Epithelial cell of esophagus (primary cell): Measurements from ENCODE around the gene FAM78A.

Experiments
- DNase-seq: peaks from one replicate; pipeline ENCODE4 v3.0.0; 2010; ENCODE audit warnings: low read depth
- H3K4me3 ChIP-seq: 2 replicates; pipeline ENCODE4 v1.5.1; 2011; ENCODE audit warnings: mild to moderate bottlenecking, low read length, control low read depth
- TF ChIP-seq, protein P1 (sequence below): IDR thresholded peaks from 2 replicates; pipeline ENCODE4 v1.5.1; 2011; ENCODE audit warnings: low read depth, mild to moderate bottlenecking, low read length, control low read depth, inconsistent platforms; ENCODE audit not compliant: insufficient read depth; ENCODE audit errors: missing control alignments

FAM78A gene, protein sequence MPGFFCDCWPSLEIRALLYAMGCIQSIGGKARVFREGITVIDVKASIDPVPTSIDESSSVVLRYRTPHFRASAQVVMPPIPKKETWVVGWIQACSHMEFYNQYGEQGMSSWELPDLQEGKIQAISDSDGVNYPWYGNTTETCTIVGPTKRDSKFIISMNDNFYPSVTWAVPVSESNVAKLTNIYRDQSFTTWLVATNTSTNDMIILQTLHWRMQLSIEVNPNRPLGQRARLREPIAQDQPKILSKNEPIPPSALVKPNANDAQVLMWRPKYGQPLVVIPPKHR

GRCh38 chr9:131276094-131276888 is at the start of gene FAM78A:
Gene FAM78A (minus strand): TSS chr9:131276510. CDS start chr9:131276179, 331 bp downstream.
- no peak within 1 kb of the TSS for H3K4me3 ChIP-seq
- TF ChIP-seq, protein P1, sequence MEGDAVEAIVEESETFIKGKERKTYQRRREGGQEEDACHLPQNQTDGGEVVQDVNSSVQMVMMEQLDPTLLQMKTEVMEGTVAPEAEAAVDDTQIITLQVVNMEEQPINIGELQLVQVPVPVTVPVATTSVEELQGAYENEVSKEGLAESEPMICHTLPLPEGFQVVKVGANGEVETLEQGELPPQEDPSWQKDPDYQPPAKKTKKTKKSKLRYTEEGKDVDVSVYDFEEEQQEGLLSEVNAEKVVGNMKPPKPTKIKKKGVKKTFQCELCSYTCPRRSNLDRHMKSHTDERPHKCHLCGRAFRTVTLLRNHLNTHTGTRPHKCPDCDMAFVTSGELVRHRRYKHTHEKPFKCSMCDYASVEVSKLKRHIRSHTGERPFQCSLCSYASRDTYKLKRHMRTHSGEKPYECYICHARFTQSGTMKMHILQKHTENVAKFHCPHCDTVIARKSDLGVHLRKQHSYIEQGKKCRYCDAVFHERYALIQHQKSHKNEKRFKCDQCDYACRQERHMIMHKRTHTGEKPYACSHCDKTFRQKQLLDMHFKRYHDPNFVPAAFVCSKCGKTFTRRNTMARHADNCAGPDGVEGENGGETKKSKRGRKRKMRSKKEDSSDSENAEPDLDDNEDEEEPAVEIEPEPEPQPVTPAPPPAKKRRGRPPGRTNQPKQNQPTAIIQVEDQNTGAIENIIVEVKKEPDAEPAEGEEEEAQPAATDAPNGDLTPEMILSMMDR, result no peak
- no peak for DNase-seq

DNA sequence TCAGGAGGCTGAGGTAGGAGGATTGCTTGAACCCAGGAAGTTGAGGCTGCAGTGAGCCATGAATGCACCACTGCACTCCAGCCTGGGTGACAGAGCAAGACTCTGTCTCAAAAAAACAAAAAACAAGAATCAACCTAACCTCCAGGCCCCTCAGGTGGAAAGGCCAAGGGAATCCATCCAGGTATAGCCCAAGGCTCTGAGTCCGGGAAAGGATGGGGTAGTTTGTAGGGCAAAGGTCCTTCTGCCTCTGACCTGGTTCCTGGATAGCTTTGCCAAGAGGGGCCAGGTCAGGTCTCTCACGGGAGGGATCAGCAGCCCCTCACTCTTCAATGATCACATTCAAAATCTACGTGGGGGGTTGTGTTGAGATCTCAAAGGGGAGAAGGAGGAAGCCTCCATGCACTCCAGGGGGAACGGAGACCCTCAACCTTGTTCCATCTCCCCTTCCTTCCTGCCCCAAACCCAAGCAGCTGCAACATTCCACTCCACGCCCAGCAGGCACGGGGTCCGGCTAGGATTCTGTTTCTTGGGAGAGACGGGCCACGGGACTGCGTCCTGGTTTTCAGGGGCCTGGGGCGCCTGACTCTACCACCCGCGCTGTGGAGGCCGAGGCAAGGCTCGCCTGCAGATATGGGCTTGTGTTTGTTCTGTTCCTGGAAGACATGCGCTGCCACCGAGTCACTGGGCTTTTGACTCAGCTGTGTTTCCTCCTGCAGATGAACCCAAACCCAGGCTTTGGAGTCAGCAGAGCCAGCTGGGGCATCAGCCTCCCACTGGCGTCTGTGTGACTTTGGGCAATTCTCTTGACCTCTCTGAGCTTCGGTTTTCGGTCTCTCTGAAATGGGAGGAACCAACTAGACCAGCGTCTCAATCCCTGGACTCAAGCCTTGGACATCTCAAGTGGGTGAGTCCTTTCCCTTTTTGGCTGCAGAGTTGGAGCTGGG is 48.7 kb upstream of the FAM78A start:
- no peak for DNase-seq
- TF ChIP-seq, protein P1, result no peak
- no peak overlapping the region for H3K4me3 ChIP-seq

DNA sequence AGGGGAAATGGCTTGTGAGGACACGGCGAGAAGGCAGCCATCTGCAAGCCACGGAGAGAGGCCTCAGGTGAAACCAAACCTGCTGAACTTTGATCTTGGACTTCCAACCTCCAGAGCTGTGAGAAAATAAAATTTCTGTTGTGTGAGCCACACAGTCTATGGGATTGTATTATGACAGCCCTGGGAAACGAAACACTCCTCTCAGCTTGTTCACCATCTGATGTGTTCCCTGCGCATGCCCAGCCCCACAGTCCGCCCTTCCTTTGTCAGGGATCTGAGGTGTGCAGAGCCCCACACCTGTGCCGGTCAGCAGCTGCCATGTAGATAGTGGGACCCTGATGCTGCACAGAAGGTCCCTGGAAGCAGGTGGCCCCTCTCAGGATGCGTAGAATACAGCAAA is 47.3 kb upstream of the FAM78A start:
- no peak overlapping the region for H3K4me3 ChIP-seq
- no peak for DNase-seq
- TF ChIP-seq, protein P1, result no peak

DNA sequence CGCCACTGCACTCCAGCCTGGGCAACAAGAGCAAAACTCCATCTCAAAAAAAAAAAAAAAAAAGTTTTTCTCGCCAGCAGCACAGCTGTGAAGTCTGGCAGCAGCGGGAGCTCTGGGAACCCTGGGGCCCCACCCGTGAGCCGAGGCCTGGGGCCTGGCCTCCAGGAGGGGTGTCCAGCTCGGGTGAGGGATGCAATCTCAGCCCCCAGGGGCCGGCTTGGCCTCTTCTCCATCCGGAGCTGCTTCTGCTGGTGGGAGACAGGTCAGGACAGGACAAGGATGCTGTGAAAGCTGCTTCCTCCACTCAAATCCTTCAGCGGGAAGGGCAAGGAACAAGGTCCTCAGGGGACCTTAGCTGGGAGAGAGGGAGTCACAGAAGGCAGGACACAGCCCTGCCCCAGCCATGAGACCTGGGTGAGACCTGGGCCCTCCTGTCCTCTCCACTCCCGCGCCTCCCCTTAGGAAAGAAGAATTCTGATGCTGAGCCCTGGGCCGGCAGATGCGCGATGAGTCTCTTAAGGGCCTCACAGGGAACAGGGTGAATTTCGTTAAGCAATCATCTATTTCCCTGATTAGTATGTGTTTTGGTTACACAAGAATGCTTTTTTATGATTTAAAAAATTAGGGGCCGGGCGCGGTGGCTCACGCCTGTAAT is 43.8 kb upstream of the FAM78A start:
- TF ChIP-seq, protein P1, result no peak
- DNase-seq, result no peak
- H3K4me3 ChIP-seq, result no peak overlapping the region

DNA sequence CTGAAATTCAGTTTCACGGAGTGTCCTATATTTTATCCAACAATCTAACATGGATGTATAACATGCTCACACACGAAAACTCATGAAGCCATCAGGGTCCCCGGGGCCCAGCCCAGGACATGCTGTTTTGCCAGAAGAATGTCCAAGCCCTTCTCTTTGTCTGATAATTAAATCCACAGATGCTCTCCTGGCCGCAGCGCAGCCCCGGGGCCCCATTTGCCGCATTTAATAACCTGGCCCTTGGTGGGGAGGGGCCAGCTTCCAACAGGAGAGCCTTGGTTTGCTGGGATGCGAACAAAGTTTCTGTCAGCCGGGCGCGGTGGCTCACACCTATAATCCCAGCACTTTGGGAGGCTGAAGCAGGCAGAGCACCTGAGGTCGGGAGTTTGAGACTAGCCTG is 43.2 kb upstream of the FAM78A start:
- no peak for DNase-seq
- TF ChIP-seq, protein P1, result no peak
- H3K4me3 ChIP-seq, result no peak overlapping the region
